SK-MEL-5 (cell line): Measurements from ENCODE around the gene ITGA5. TPM values are rescaled to one million over a fixed set of nuclear protein-coding genes. Genes with fewer than 3 reads are reported as not detected.

Source experiments
- DNase-seq: peaks from one replicate; pipeline ENCODE4 v3.0.0-alpha.2; 2016; ENCODE audit warnings: low read depth, low spot score
- in situ Hi-C: cut with HindIII; loops from 2 replicates; pipeline ENCODE4 v1.10.0; 2016; ENCODE audit warnings: low sequenced_read_pairs, high pct_unique_total_duplicates, low pct_unique_long_range_greater_than_20kb
- total RNA-seq: library from RNA; depleted of rRNA; stranded (reverse); fragments of >200 nt; shearing (Covaris generic); gene quantifications from 2 replicates; pipeline ENCODE4 v1.2.3, GENCODE V29; 2014

Gene ITGA5
- total RNA-seq, 1 experiment from 2014 or later = 19.2 TPM

GRCh38 chr12:54395545-54395944 lies 23.5 kb downstream of the ITGA5 start:
- in situ Hi-C loops = no loop called here
- no peak for DNase-seq

GRCh38 chr12:54394986-54395385 lies 24.1 kb downstream of the ITGA5 start:
- in situ Hi-C loops = no loop called here
- DNase-seq = no peak

- peak; percentile 81 for DNase-seq
- in situ Hi-C loops = no loop called here
These were observed 24.8 kb downstream of the ITGA5 start for GRCh38 chr12:54394281-54394719.

- DNase-seq = no peak
- in situ Hi-C loops = no loop called here
These were observed 25.3 kb downstream of the ITGA5 start for GRCh38 chr12:54393743-54394142.

- in situ Hi-C loops = no loop called here
- DNase-seq = no peak
These were observed 25.9 kb downstream of the ITGA5 start for GRCh38 chr12:54393207-54393609.

- no peak for DNase-seq
- in situ Hi-C loops = no loop called here
These were observed 26.4 kb downstream of the ITGA5 start for GRCh38 chr12:54392485-54393206.

GRCh38 chr12:54390668-54391551 lies 28.2 kb downstream of the ITGA5 start:
- DNase-seq = no peak
- in situ Hi-C loops = no loop called here

- in situ Hi-C loops = no loop called here
- DNase-seq = no peak
These were observed 28.8 kb downstream of the ITGA5 start for GRCh38 chr12:54390176-54390667.

GRCh38 chr12:54389607-54390175 lies 29.4 kb downstream of the ITGA5 start:
- in situ Hi-C loops = no loop called here
- DNase-seq = no peak

- in situ Hi-C loops = no loop called here
- no peak for DNase-seq
These were observed 29.9 kb downstream of the ITGA5 start for GRCh38 chr12:54389134-54389508.

- DNase-seq = no peak
- in situ Hi-C loops = no loop called here
These were observed 30.6 kb downstream of the ITGA5 start for GRCh38 chr12:54388237-54389133.

- no peak for DNase-seq
- in situ Hi-C loops = no loop called here
These were observed 32.0 kb downstream of the ITGA5 start for GRCh38 chr12:54387114-54387467.

GRCh38 chr12:54386403-54387113 lies 32.5 kb downstream of the ITGA5 start:
- DNase-seq = no peak
- in situ Hi-C loops = no loop called here

- in situ Hi-C loops = no loop called here
- no peak for DNase-seq
These were observed 33.7 kb downstream of the ITGA5 start for GRCh38 chr12:54385251-54385914.

- in situ Hi-C loops = no loop called here
- no peak for DNase-seq
These were observed 34.5 kb downstream of the ITGA5 start, which contains the start of gene ZNF385A for GRCh38 chr12:54384591-54385041. Gene ZNF385A (minus strand): TSS chr12:54384733. CDS start chr12:54384514, 219 bp downstream.

- no peak for DNase-seq
- in situ Hi-C loops = no loop called here
These were observed 35.9 kb downstream of the ITGA5 start for GRCh38 chr12:54383041-54383609.
